Stimulated activated CD4-positive, alpha-beta T cell treated with anti-CD3 and anti-CD28 coated beads, Interleukin-1b, Interleukin-23, amount 100 ng/mL, for 24 hours (primary cell): ENCODE results near the gene MED13L.
A peak's percentile ranks its signal among the peaks of the same experiment; 100 is the strongest.
"Not testable (repeated sequence)": the region's sequence is repeated elsewhere in the genome, so short reads cannot be mapped to it uniquely, and the experiment has no call there.

Source experiments
- DNase-seq, 4 experiments: peaks; one replicate each; pipeline ENCODE4 v3.0.0-alpha.2; 2020; ENCODE audit warnings: low read depth in 4 of 4, low spot score in 1 of 4

Gene MED13L

GRCh38 chr12:116133636-116134214, 143.8 kb downstream of the MED13L start:
- DNase-seq, result no peak

- no peak for DNase-seq
These were observed 144.3 kb downstream of the MED13L start for GRCh38 chr12:116133149-116133548.

GRCh38 chr12:116131987-116132386, 145.5 kb downstream of the MED13L start:
- DNase-seq, result not testable (repeated sequence)

GRCh38 chr12:116131176-116131575, 146.3 kb downstream of the MED13L start:
- DNase-seq, result no peak

- DNase-seq, result no peak
These were observed 147.1 kb downstream of the MED13L start for GRCh38 chr12:116130431-116130830.

GRCh38 chr12:116128779-116129178, 148.7 kb downstream of the MED13L start:
- DNase-seq, result no peak

- no peak for DNase-seq
These were observed 149.6 kb downstream of the MED13L start for GRCh38 chr12:116127859-116128258.

- DNase-seq, result no peak
These were observed 150.9 kb downstream of the MED13L start for GRCh38 chr12:116126610-116127009.

- DNase-seq, result no peak
These were observed 151.4 kb downstream of the MED13L start for GRCh38 chr12:116125956-116126566.

- no peak for DNase-seq
These were observed 152.4 kb downstream of the MED13L start for GRCh38 chr12:116125084-116125483.

- DNase-seq, result peak in 3 of 4 experiments; percentile 6 to 24 (median 9)
These were observed 153.8 kb downstream of the MED13L start for GRCh38 chr12:116123451-116124258.

- DNase-seq, result no peak
These were observed 154.9 kb downstream of the MED13L start for GRCh38 chr12:116122628-116123027.

GRCh38 chr12:116121453-116121871, 156.0 kb downstream of the MED13L start:
- DNase-seq, result no peak

- no peak for DNase-seq
These were observed 160.7 kb downstream of the MED13L start for GRCh38 chr12:116116650-116117424.

- DNase-seq, result no peak
These were observed 163.9 kb downstream of the MED13L start for GRCh38 chr12:116113398-116114130.

GRCh38 chr12:116106870-116107269, 170.6 kb downstream of the MED13L start:
- no peak for DNase-seq

- DNase-seq, result no peak
These were observed 173.2 kb downstream of the MED13L start for GRCh38 chr12:116104167-116104767.

- DNase-seq, result no peak
These were observed 175.5 kb downstream of the MED13L start for GRCh38 chr12:116101991-116102390.

- no peak for DNase-seq
These were observed 177.7 kb downstream of the MED13L start for GRCh38 chr12:116099652-116100432.

GRCh38 chr12:116096874-116097273, 180.6 kb downstream of the MED13L start:
- no peak for DNase-seq
